Measurements from ENCODE around the gene TGFA. TPM values are rescaled to one million over a fixed set of nuclear protein-coding genes. Genes with fewer than 3 reads are reported as not detected.

Gene TGFA
- total RNA-seq, 1 donor from 2014 or later = 8.0 TPM

DNA sequence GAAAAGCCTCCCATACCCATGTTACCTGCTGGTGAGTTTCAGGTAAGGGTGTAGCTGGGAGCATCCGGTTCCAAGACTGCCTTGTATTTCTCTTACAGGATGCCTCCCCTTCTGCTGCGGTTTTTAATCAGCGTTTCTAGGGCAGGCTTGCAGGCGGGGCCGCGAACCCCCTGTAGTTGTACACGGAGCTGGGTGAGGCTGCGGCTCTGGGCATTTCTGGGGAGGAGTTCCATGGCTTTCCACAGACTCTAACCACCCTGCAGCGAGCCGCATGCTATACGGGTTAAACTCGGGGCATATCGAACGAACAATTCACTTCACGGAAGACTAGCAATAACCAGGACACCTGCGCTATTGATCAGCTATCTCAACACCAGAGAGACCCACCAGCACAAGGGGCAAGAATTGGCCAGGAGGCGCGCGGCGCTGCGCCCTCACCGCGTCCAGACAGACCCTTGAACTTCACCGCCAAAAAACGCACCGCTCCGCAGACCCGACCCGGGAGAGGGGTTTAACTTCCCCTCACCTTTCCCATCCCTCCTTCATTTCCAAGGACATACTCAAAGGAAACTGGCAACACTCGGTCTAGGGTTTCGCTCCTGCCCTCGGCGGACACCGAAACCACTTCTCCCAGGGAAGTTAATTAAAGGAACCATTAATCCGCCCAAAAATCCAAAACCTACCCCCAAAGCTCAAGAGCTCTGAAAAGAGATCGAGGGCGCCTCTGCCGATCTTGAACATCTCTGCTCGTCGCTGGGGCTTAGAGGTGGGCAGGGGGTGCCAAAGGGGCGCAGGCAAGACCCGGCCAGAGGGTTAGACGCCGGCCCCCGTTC, 909 bp downstream of the TGFA start:
- peak in 1 of 2 donors; percentile 12 for DNase-seq (ENCODE audit: low read depth in 2 of 2)

DNA sequence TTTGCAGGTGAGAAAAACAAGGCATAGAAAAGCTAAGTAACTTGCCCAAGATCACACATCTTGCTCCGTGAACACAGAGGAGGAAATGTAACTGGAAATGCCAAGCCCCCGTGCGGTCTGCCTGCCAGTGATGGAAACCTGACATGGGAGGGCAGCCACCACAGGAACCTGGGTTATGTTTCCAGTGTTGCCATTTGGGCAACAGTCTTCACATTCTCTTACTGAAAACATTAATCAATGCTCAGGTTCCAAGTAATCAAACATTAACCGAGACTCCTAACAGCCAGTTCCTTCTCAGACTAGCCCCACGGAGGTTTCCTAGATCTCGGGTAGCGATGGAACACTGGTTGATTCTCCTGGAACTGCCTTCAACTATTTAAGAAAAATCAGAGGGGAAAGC, 2.5 kb downstream of the TGFA start:
- no peak for DNase-seq (ENCODE audit: low read depth in 2 of 2)

DNA sequence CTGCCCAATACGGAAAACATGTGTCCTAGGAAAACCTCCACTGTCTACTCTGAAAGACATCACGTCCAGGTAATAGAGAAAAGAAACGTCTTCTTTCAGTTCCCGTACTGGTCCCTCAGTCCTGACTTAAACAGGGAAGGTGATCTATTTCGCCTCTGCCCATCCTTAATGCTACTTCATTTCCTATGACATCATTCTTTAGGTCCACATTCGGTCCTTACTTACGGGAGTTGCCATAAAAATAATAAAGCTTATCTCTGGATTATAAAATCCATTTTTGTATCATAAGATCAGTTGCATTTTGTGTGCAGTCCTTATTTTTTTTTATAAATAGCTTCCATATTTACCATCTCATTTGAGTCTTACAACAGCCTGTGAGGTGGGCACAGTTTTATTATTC, 3.7 kb downstream of the TGFA start:
- DNase-seq (ENCODE audit: low read depth in 2 of 2) = no peak

DNA sequence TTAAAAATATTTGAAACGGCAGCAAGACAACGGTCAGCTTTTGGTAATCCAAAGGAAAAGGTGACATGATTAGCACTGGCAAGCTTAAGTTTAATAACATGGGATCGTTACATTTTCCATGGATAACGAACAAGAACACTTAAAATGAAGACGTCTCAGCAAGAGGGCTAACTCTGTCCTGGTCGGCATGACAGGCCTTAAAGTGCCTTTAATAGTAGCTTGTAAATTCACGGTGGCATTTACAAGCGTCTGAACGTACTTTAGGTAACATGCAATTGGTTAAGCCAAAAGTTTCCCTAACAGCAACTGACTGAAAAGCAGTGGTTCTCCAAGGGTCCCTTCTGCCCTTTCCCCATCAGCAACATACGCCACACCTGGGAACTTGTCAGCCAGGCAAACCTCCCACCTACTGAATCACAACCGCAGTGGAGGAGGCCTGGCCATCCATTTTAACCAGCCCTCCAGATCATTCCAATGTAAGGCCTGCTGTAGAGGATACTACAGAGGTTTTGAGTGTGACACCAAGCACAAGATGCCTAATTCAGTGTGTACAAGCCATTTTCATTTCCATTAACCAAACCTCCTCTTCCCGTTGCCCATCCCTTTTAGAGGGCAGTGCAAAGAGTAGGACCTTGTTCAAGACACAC, 4.4 kb downstream of the TGFA start:
- no peak for DNase-seq (ENCODE audit: low read depth in 2 of 2)

DNA sequence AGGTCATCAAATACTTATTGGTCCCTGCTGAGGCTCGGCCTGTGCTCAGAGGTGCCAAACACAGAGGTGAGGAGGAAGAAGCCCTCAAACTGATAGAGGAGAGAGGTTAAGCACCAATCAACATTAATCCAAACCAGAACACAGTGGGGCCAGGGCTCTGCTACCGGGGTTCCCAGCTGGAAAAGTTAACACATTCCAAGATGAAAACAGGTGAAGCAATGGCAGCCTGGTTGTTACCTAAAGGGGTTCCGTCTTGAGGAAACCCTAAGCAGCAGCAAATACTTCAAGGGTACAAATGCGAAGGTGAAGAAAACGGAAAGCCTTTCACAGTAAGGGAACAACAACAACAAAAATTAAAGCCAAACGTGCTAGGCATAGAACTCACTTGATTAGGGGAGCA, 5.4 kb downstream of the TGFA start:
- DNase-seq (ENCODE audit: low read depth in 2 of 2) = no peak

DNA sequence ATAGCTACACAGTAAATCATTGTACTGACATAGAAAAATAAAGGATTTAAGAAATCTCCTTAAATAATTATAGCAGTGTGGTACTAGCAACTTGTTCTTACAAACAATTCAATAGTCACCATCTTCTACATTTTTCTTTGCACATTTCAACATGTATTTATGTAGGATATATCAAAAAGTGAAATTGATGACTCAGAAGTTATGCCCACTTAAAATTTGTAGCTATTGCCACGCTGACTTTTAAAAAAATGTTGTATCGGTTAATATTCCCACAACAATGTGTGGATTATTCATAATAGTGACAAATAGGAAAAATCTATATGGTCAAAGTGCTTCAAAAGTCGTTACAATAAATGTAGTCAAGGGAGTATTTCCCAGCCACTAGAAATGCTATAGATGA, 6.7 kb downstream of the TGFA start:
- DNase-seq (ENCODE audit: low read depth in 2 of 2) = no peak

DNA sequence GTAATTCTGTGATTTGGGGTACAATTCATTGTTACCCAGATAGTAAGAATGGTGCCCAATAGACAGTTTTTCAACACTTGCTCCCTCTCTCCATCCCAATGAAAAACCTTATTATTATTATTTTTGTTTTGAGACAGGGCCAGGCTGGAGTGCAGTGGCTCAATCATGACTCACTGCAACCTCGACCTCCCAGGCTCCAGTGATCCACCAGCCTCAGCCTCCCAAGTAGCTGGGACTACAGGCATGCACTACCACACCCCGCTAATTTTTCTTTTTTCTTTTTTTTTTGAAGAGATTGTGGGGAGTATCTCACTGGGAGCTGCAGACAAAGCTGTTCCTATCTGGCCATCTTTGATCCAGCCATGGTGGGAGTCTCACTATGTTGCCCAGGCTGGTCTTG, 7.2 kb downstream of the TGFA start:
- DNase-seq (ENCODE audit: low read depth in 2 of 2) = no peak

DNA sequence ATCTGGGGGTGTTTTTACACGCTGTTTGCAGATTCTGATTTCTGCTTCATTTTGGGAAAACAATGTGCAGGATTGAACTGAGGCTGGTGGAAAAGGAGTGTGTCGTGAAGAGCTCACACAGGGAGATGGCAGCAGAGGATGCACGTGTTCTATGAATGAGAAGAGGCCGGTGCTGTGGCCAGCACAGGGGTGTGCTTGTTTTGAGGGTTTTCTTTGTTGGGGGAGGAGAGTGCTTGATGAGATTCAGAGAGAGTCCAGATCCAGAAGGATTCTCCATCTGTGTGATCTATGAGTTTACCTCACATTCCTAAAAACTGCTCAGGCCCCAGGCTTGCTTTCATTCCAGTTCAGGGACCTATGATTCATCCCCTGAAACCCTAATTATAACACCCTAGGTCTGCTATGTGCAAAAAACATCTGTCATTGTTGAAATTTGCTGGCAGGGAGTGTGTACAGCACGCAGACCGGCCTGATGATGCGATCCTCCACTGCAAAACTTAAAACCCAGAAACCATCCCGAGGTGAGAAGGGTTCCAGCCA, 12.1 kb downstream of the TGFA start:
- no peak for DNase-seq (ENCODE audit: low read depth in 2 of 2)

DNA sequence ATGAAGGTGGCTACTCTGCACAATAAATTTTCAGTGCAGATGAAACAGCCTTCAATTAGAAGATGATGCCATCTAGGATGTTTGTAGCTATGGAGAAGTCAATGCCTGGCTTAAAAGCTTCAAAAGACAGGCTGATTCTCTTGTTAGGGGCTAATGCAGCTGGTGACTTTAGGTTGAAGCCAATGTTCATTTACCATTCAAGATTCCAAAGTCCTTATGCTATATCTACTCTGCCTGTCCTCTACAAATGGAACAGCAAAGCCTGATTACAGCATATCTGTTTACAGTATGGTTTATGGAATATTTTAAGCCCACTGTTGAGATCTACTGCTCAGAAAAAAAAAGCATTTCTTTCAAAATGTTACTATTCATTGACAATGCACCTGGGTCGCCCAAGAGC, 15.8 kb downstream of the TGFA start:
- DNase-seq (ENCODE audit: low read depth in 2 of 2) = no peak

DNA sequence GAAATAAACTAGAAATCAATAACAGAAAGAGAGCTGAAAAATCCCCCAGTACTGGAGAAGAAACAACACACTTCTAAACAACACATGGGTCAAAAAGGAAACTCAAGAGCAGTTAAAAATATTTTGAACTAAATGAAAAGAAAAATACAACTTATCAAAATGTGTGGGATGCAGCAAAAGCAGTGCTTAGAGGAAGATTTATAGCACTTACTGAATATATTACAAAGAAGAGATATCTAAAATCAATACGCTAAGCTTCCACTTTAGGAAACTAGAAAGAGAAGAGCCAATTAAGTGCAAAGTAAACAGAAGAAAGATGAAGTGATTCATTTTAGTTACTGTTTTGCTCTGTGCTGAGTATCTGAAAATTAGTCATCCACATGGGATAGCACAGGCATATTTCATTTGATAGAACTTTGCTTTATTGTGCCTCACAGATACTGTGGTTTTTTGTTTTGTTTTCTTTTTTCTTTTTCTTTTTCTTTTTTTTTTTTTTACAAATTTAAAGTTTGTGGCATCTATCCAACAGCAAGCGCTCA, 17.0 kb downstream of the TGFA start:
- DNase-seq (ENCODE audit: low read depth in 2 of 2) = no peak

DNA sequence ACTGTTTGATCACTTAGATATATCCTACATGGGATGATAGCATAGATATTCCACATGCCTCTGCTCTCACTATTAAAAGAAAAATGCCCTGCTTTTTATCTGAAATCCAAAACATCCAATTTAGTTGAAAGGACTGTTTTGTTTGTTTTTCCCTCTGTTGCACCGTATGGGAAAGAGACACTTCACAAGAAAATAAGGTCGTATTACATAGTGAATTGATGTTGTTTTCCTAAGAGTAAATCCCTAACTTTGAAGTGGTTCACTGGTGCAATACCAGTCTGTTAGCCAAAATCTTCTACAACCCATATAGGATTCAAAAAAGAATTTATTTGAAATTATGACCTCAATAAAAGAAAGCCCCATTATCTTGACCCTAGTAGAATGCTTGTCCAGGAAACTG, 18.1 kb downstream of the TGFA start:
- DNase-seq (ENCODE audit: low read depth in 2 of 2) = no peak

DNA sequence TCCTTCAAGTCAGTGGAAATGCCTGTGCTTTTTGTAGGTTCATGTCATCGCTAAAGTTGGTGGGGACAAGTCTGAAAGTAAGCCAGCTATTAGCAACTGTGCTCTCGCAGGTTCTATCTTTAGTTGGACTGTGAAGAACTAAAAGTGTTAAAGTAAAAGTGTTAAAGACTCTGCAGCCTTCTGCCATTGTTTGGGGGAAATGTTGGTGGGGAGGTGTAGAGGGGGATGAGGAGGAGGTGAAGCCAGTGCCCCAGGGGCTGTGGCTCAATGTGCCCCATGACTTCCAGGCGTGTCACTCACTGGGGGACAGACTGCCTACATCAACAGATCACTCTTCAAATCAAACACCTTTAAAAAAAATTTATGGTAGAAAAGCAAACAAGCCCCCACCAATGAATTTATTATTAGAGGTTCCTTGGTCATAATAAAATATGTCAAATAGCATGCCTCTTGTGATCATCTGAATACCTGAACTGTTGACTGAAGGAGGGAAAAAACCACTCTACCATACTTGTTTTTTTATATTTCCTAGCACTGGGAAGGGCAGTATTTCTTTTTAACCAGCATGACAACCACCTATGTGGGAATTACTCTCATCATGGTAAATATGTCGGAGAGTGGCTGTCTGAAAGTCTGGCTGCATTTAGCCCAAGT, 19.3 kb downstream of the TGFA start:
- no peak for DNase-seq (ENCODE audit: low read depth in 2 of 2)

DNA sequence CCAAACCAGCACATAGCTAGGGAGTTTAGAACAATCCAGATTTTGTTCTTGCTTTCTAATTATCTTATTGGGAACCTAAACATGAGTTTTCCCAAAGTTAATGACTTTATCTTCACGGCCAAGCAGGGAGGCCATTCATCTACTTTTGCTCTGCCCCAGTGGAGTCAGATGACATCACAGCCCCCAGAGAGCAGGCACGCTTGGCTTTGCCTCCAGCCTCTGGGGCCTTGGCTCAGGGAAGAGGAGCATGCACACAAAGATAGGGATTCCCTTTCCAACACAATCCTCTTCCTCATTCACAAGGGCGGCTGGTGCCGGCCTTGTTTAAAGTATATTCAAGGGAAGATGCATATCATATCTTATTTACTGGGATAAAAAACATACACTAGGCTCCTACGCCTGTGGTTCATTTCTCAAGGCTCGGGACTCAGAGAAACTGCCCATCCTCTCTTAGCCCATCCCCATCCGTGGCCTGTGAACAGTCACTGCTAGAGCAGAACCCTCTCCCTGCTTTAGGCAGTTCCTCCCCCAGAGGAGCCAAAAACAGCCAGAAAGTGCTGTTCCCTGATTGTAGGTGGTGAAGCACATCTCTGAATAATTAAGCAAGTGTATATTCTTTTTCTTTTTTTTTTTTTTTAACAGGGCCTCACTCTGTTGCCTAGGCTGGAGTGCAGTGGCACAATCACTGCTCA, 21.2 kb downstream of the TGFA start:
- DNase-seq (ENCODE audit: low read depth in 2 of 2) = no peak

DNA sequence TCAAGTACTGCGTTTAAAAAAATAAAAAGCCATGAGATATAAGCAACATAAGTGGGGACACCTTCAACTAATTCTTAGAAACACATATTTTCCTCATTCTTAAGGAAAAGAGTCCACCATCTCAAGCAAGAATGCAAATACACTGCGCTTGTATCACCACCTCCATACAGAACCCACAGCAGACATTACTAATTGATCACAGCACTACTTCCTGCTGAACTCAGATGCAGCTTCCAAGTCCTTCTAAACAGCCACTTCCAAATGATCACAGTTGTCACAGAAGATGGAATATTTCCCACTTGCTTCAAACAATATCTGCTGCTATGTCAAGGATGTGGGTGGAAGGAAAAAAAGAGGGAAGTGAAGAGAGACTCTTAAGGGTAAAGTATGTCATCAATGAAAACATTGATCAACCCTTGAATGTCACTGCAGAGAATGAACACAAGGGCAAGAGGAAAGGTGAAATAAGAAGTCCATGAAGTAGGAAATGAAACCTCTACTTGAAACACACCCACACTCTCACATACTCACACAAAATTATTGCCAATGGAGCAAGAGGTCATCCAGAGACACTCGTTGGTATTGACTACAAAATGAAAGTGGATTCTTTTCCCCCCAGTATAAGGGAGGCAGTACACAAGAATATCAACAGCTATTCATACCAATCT, 22.1 kb downstream of the TGFA start:
- DNase-seq (ENCODE audit: low read depth in 2 of 2) = no peak

DNA sequence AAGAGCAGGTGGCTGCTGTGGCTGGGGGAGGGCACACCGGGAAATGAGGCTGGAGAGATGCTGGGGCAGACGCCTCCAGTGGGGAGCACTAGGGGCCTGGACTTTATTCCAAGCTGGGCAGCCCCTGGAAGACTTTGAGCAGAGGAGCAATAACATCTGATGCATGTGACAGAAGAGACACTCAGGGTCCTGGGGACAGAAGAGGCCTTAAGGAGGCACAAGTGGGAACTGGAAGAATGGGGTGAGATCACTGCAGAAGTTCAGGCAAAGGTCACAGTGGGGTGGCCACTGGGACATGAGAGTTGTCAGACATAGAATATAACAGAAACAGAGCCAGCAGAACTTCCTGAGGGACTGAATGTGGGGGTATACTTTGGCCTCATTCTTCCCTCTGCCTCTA, 24.0 kb downstream of the TGFA start:
- no peak for DNase-seq (ENCODE audit: low read depth in 2 of 2)

DNA sequence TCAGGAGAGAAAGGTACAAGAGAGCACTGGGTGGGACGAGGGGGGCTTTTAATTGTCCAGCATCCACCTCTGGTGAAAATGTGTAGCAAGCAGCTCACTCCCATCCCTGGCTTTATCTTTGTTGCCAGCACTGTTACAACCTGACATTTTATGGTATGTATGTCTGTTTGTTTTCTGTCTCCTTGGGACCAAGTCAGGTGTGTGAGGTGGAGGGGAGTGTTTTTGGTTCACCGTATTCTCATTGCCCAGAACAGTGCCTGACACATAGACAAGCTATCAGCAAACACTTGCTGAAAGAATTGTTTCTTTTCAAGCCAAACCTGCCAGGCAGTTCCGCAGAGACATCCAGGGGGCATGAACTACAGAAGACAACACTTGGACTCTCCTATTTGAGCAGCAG, 24.7 kb downstream of the TGFA start:
- DNase-seq (ENCODE audit: low read depth in 2 of 2) = no peak

DNA sequence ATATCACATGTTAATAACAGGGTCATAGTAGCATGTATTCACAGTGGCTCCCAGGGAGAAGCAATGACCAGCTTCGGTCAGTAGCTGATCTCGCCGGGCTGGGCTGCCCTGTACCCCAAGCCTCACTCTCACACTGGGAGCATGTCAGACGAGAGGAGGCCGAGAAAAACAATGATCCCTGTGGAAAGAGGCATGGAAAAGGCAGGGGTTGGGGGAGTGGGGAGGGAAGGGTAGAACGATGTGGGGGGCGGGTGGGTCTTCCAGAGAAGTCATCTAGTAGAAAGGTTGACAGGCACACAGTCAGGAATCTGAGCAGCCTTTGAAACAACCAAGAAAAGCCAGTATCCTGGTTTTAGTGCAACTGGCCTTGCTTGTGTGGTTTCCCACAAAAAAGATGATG, 25.4 kb downstream of the TGFA start:
- no peak for DNase-seq (ENCODE audit: low read depth in 2 of 2)

DNA sequence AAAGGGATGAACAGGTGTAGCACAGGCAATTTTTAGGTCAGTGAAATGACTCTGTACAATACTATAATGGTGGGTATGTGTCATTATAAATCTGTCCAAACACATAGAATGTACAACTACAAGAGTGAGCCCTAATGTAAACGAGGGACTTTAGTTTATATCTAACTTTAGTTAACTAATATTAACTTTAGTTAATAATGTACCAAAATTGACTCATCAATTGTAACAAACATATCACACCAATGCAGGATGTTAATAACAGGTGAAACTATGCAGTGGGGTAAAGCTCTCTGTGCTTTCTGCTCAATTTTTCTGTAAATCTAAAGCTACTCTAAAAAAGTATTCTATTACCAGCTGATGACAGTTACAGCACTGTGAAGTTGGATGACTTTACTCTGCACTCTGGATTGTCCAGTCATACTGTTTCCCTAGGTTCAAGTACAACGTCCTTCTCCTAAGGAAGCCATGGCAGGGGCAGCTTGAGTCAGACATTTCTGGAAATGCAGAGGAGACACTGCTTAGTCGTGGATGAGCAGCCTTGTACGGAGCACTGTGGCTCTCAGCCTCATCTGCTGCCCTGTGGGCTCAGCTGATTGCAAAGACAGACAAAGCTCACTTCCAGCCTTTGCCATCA, 26.1 kb downstream of the TGFA start:
- no peak for DNase-seq (ENCODE audit: low read depth in 2 of 2)

DNA sequence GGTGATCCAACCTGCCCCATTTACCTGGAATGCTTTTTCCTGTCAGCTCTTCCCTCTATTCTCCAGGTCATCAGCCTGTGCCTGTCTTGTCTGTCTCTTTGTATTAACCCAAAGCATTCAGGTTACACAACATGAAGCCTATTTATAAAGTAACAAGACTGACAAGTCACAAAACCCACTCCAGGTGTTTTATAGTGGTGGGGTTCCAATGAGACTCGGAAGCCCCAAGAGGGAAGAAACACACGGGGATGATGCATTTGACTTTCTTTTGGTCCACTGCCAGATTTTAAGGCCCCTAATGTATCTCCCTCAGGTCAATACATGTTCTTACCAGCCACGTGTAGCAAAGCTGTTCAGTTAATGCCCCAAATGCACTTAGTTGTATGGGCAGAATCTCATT, 27.5 kb downstream of the TGFA start:
- no peak for DNase-seq (ENCODE audit: low read depth in 2 of 2)

DNA sequence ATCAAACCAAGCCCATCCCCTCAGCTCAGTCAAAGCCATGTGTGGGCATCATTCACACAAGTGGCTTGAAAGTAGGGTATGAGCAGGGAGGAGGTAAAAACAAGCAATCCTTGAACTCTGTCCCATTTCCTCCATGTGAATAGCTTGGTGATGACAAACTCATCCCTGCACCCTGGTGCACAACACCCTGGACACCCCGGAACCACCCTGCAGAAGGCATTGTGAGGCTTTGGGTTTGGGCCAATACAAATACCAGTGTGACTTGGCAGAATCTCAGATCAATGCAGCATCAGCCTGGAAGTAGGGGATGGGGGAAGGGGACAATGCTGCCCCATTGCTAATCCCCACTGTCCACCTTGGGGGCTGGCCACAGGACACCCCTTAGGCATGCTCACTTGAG, 28.6 kb downstream of the TGFA start:
- DNase-seq (ENCODE audit: low read depth in 2 of 2) = no peak

All from dermis microvascular lymphatic vessel endothelial cell (primary cell).